Aorta (tissue), 5 donors: Measurements from ENCODE around the gene PLPPR3. TPM values are rescaled to one million over a fixed set of nuclear protein-coding genes. Genes with fewer than 3 reads are reported as not detected.
"Not testable (repeated sequence)": the region's sequence is repeated elsewhere in the genome, so short reads cannot be mapped to it uniquely, and the experiment has no call there.

Source experiments
- ATAC-seq: fragments of 200-7000 bp; cut with Tn5 transposase; one replicate; pipeline ENCODE4 v1.9.1; 2022; ENCODE audit warnings: moderate library complexity; ENCODE audit not compliant: low FRiP score
- DNase-seq, 2 donors: peaks; one replicate each; pipeline ENCODE4 v3.0.0-alpha.2; 2020
- H3K27ac ChIP-seq, 2 donors: one replicate each; pipeline ENCODE4 v1.5.1; 2013; ENCODE audit warnings: low read length in 2 of 2, mild to moderate bottlenecking in 2 of 2, moderate library complexity in 2 of 2, control low read depth in 1 of 2, inconsistent platforms in 1 of 2, low read depth in 1 of 2
- H3K27me3 ChIP-seq, 2 donors: one replicate each; pipeline ENCODE4 v1.6.1; 2013; ENCODE audit warnings: control low read depth in 1 of 2, low read length in 1 of 2, mild to moderate bottlenecking in 1 of 2, moderate library complexity in 1 of 2; ENCODE audit not compliant: insufficient read depth in 2 of 2, control insufficient read depth in 1 of 2
- H3K36me3 ChIP-seq, 2 donors: one replicate each; pipeline ENCODE4 v1.6.1; 2013; ENCODE audit warnings: control low read depth in 1 of 2, low read length in 1 of 2, mild to moderate bottlenecking in 1 of 2; ENCODE audit not compliant: insufficient read depth in 2 of 2, control insufficient read depth in 1 of 2
- H3K4me1 ChIP-seq, 2 donors: one replicate each; pipeline ENCODE4 v1.6.1; 2013; ENCODE audit warnings: low read length in 2 of 2, control low read depth in 1 of 2, mild to moderate bottlenecking in 1 of 2, moderate library complexity in 1 of 2; ENCODE audit not compliant: insufficient read depth in 2 of 2, control insufficient read depth in 1 of 2
- H3K4me3 ChIP-seq, 2 donors: one replicate each; pipeline ENCODE4 v1.5.1; 2013; ENCODE audit warnings: low read length in 2 of 2, control low read depth in 1 of 2, mild to moderate bottlenecking in 1 of 2
- H3K9me3 ChIP-seq: one replicate; pipeline ENCODE4 v1.6.1; 2013; ENCODE audit warnings: mild to moderate bottlenecking, low read length; ENCODE audit not compliant: control insufficient read depth
- WGBS, 2 donors: extraction: QIAGEN DNeasy Blood & Tissue Kit; methylation state at CpG; one replicate each; pipeline ENCODE4 v1.1.7; 2013; 5-methylcytosine and 5-hydroxymethylcytosine counted together
- intact Hi-C, 2 donors: fragments of 100-400 bp; cut with DNase I; formaldehyde crosslinking; loops; one replicate each; pipeline versions ENCODE4 v1.14.2 to v1.15.0; 2022
- polyA plus RNA-seq, 2 donors: library from polyadenylated mRNA; stranded (reverse); fragments of 200-250 nt; gene quantifications; one replicate each; pipeline ENCODE4 v1.2.3, GENCODE V29; 2013
- total RNA-seq, 2 donors: library from RNA; stranded (reverse); fragmentation: NEBNext Ultra II Directional; extraction: Animal tissue kit (Norgen Biotek cat#: 25700); gene quantifications; one replicate each; pipeline ENCODE4 v1.2.1, GENCODE V29; 2021
- donor health status: healthy with polysubstance abuse.
- donor health status: Bipolar disorder and iron deficiency.
- donor health status: DM: no; HTN: no; CAD: no.
- donor health status: DM: no; HTN: no; CAD: no.
- donor health status: DM: yes; HTN: yes; CAD: no.

The PLPPR3 gene
- total and polyA plus RNA-seq, 4 donors, result not detected

DNA sequence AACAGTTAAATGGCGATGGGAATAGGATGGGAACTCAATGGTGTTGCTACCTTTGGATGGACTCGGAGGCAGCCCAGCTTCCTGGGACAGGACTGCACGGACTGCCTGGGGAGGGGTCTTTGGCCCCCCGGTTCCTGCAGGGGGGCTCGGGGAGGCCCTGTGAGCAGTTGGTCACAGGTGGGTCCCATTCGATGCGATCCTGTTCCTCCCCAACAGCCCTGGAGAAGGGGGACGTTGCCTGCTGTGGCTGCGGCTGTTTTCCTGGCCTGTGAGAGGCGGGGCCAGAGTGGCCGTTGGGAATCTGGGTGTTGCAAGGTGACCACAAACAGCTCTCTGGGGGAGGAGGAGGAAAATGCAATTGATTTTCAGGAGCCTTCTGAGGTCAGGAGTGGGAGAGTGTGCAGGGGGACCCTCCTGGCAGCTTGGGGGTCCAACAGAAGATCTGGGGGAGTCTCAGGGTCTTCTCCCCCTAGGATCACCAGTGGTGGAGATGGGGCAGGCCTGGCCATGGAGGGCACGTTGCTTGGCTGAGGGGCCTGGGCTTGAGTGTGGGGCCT lies 1.9 kb upstream of the PLPPR3 start:
- intact Hi-C loops, result no loop called here
- ATAC-seq (no peak), DNase-seq (no peak)
- H3K27me3 ChIP-seq, result no peaks in the 10 kb centered on the region
- no peak overlapping the region for H3K4me3 ChIP-seq
- no peak overlapping the region for H3K27ac ChIP-seq
- no peaks in the 10 kb centered on the region for H3K9me3 ChIP-seq
- no peaks in the 10 kb centered on the region for H3K4me1 ChIP-seq
- no peaks in the 10 kb centered on the region for H3K36me3 ChIP-seq
- WGBS, 2 donors, result 60 to 68% methylated on average over 12 of the region's 12 CpGs

DNA sequence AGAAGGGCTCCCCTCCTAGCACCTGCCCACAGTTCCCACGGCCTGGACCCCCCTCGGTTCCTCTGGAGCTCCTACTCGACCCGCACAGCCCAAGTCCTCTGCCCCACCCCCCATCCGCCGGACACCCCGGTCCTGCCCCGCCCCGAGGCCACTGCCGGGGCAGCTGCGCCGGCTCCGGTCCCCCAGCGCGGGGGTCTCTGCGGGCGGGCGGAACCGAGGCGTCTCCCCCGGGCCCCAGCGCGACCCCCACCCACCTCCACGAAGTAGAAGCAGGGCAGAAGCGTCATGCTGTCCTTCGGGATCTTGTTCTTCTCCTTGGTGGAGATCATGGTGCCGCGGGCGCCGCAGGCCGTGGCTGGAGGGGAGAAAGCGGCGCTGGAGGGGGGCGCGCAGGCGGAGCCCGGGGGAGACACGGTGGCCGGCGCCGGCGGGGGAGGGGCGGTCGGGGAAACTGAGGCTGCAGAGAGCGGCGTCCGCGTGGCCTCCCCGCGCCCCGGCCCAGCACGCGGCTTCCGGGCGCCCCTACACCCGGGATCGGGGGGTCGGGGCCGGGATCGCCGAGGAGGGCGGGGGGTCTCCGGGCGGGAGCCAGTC lies 427 bp downstream of the PLPPR3 start:
- Histone ChIP-seq H3K36me3 (no peaks in the 10 kb centered on the region), H3K27ac (no peak overlapping the region), H3K4me1 (no peaks in the 10 kb centered on the region), H3K9me3 (no peaks in the 10 kb centered on the region), H3K4me3 (no peak overlapping the region), H3K27me3 (no peaks in the 10 kb centered on the region)
- WGBS, 2 donors, result 1 to 2% methylated on average over 23 to 64 of the region's 64 CpGs
- intact Hi-C loops, result no loop called here
- DNase-seq (peak; percentile 45 to 74), ATAC-seq (no peak)

DNA sequence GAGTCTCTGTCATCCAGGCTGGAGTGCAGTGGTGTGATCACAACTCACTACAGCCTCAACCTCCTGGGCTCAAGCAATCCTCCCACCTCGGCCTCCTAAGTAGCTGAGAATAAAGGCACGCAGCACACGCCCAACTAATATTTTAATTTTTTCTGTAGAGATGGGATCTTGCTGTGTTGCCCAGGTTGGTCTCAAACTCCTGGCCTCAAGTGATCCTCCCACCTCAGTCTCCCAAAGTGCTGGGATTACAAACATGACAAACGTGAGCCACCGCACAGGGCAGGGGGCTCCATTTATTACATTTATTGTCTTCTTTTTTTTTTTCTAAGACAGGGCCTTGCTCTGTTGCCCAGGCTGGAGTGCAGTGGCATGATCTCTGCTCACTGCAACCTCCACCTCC lies 1.5 kb downstream of the PLPPR3 start:
- H3K27me3 ChIP-seq, H3K27ac ChIP-seq, H3K9me3 ChIP-seq, H3K36me3 ChIP-seq, intact Hi-C loops, DNase-seq, ATAC-seq, H3K4me3 ChIP-seq, H3K4me1 ChIP-seq: not testable (repeated sequence)
- WGBS, 2 donors, result 95 to 98% methylated on average over 5 of the region's 5 CpGs

DNA sequence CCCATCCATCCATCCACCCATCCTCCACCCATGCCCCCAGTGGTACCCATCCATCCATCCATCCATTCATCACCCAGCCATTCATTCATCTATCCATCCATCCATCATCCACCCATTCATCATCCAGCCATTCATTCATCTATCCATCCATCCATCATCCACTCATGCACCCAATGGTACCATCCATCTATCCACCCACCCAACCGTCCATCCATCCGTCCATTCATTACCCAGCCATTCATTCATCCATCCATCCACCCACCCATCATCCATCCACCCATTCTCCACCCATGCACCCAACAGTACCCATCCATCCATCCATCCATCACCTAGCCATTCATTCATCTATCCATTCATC lies 5.3 kb downstream of the PLPPR3 start:
- Histone ChIP-seq H3K9me3 (no peaks in the 10 kb centered on the region), H3K4me1 (no peaks in the 10 kb centered on the region), H3K27me3 (no peaks in the 10 kb centered on the region), H3K27ac (no peak overlapping the region), H3K4me3 (no peak overlapping the region), H3K36me3 (peaks cover 0 to 5% of the 10 kb centered on the region in 2 donors)
- ATAC-seq (no peak), DNase-seq (no peak)
- WGBS, 2 donors, result 89 to 94% methylated on average over 2 of the region's 2 CpGs
- intact Hi-C loops, result no loop called here

DNA sequence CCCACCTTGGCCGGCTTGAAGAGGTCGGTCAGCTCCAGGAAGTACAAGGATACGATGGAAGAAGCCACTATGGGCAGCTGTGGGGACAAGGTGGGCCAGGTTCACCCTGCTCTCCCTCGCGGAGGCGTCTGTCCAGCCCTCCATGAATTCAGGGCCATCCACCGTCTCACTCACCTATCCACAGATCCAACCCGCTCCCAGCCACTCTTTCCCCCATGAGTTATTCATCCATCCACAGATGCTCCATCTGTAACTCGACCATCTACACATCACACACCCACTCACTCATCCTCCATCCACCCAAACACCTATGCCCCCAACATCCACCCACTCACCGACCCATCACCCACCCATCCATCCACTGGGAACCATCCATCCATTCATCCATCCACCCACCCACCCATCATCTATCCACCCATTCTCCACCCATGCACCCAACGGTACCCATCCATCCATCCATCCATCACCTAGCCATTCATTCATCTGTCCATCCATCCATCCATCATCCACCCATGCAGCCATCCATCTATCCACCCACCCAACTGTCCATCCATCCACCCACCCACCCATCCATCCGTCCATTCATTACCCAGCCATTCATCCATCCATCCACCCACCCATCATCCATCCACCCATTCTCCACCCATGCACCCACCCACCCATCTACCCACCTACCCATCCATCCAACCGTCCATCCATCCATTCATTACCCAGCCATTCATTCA lies 5.8 kb downstream of the PLPPR3 start:
- peaks cover 1 to 6% of the 10 kb centered on the region in 2 donors for H3K36me3 ChIP-seq

DNA sequence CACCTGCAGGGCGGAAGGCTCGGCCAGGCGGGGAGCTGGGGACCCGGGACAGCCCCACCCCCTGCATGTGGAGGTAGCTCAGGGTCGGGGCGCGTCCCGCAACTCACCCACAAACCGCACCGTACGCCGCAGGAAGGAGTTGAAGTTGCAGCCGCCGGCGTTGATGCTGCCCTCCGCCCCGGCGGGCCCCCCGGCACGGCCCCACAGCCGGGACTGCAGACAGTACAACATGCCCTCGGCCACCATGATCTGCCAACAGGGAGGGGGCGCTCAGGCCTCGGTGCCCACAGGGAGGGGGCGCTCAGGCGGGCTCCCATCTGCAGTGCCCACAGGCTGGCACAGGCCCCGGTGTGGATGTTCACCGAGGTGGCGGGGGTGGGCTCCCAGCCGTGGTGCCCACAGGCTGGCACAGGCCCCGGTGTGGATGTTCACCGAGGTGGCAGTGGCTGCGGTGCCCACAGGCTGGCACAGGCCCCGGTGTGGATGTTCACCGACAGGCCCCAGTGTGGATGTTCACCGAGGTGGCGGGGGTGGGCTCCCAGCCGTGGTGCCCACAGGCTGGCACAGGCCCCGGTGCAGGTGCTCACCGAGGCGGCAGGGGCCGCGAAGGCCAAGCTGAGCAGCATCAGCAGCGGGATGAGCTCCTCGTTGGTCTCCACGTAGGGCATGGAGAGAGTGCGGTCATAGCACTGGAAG lies 6.5 kb downstream of the PLPPR3 start:
- Histone ChIP-seq H3K4me3 (no peak overlapping the region), H3K27me3 (no peaks in the 10 kb centered on the region), H3K9me3 (no peaks in the 10 kb centered on the region), H3K4me1 (no peaks in the 10 kb centered on the region), H3K36me3 (peaks cover 6% of the 10 kb centered on the region in 2 donors), H3K27ac (no peak overlapping the region)
- intact Hi-C loops, result no loop called here
- ATAC-seq (peak; percentile 16), DNase-seq (peak in 1 of 2 donors; percentile 76)
- WGBS, 2 donors, result 93 to 94% methylated on average over 44 to 47 of the region's 47 CpGs

More for the DNA sequence above, 5.8 kb downstream of the PLPPR3 start:
- 96% methylated on average over 13 of the region's 13 CpGs for whole genome bisulfite sequencing, 2 donors
- Histone ChIP-seq H3K4me3 (no peak overlapping the region), H3K27ac (no peak overlapping the region), H3K27me3 (no peaks in the 10 kb centered on the region), H3K9me3 (no peaks in the 10 kb centered on the region), H3K4me1 (no peaks in the 10 kb centered on the region)
- intact Hi-C loops, result no loop called here
- ATAC-seq (no peak), DNase-seq (peak in 1 of 2 donors; percentile 73)

DNA sequence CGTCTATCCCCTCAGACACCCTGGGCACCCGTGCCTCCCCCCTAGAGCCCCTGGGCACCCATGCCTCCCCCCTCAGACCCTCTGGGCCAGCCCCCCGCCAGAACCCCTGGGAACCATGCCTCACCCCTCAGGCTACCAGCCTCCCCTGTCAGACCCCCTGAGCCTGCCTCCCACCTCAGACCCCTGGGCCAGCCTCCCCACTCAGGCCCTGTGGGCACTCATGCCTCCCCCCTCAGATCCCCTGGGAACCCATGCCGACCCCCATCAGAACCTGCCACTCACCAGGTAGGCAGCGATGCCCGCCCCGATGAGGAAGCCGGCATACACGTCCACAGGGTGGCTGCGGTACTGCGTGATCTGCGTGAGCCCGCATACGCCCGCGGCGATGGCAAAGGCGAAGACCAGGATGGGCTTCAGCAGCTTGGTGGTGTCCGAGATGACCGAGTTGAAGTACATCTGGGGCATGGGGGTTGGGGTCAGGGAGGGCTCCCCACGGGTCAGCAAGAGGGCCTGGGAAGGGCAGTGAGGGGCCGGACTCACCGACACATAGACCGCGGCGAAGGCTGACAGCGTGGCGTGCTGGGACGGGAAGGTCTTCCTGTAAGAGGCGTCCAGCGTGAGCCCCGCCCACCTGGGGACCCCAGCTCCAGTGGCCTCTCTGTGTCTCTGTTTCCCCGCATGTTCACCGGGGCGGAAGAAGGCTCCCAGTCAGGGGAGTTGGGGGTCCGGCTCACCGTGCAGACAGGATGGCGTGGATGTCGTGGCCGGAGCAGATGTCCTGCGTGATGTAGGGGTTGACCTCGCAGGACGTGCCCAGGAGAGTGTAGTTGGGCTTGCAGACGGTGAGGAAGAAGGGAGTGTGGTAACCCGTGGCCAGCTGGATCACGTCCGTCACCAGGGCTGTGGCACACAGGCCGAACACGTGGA lies 7.3 kb downstream of the PLPPR3 start:
- WGBS, 2 donors, result 87 to 89% methylated on average over 49 of the region's 49 CpGs
- ATAC-seq (peak; percentile 24), DNase-seq (peak; percentile 51 to 78)
- H3K9me3 ChIP-seq, result no peaks in the 10 kb centered on the region
- peaks cover 6% of the 10 kb centered on the region in 2 donors for H3K36me3 ChIP-seq
- no peaks in the 10 kb centered on the region for H3K4me1 ChIP-seq
- H3K27ac ChIP-seq, result no peak overlapping the region
- H3K4me3 ChIP-seq, result no peak overlapping the region
- intact Hi-C loops, result no loop called here
- no peaks in the 10 kb centered on the region for H3K27me3 ChIP-seq
